WTC11 (cell line): Measurements from ENCODE around the gene JADE2. TPM values are rescaled to one million over a fixed set of nuclear protein-coding genes. Genes with fewer than 3 reads are reported as not detected.
A peak's percentile ranks its signal among the peaks of the same experiment; 100 is the strongest.

ENCODE experiments used
- ATAC-seq: fragments of 200-7000 bp; cut with Tn5 transposase; 2 replicates; pipeline ENCODE4 v1.10.0; 2021; ENCODE audit warnings: mild to moderate bottlenecking, moderate library complexity
- CTCF ChIA-PET: fragments of 300-600 bp; sonication (Branson Sonifier 250); formaldehyde crosslinking; loops from one replicate; lab custom pipeline; 2021; ENCODE audit warnings: antibody characterized with exemption; lab: Charles Lee
- POLR2A ChIA-PET: fragments of 350-600 bp; sonication (Branson Sonifier 250); formaldehyde crosslinking; loops from one replicate; lab custom pipeline; 2021; ENCODE audit warnings: antibody characterized with exemption; lab: Charles Lee
- DNase-seq: peaks from one replicate; pipeline ENCODE4 v3.0.0; 2021; ENCODE audit warnings: low spot score
- H3K27ac Mint-ChIP-seq: 2 replicates; pipeline ENCODE4 v1.8.0; 2021; ENCODE audit warnings: mixed read lengths
- H3K27me3 Mint-ChIP-seq: 2 replicates; pipeline ENCODE4 v1.8.0; 2021; ENCODE audit warnings: low read depth, mild to moderate bottlenecking, moderate library complexity, mixed read lengths
- H3K36me3 Mint-ChIP-seq: 2 replicates; pipeline ENCODE4 v1.8.0; 2021; ENCODE audit warnings: mixed read lengths
- H3K4me1 Mint-ChIP-seq: 2 replicates; pipeline ENCODE4 v1.8.0; 2022; ENCODE audit warnings: mixed read lengths
- H3K4me3 Mint-ChIP-seq: 2 replicates; pipeline ENCODE4 v1.8.0; 2021; ENCODE audit warnings: mild to moderate bottlenecking, moderate library complexity, mixed read lengths
- H3K9me3 Mint-ChIP-seq: 2 replicates; pipeline ENCODE4 v1.8.0; 2021; ENCODE audit warnings: mixed read lengths
- CBFB ChIP-seq: sonication (generic); formaldehyde crosslinking; IDR thresholded peaks from 2 replicates; pipeline ENCODE4 v1.8.1; 2022; ENCODE audit warnings: mild to moderate bottlenecking, low read depth, missing genetic modification reagents
- CTCF ChIP-seq: fragments of 200-600 bp; IDR thresholded peaks from 2 replicates; pipeline ENCODE4 v1.8.0; 2022; ENCODE audit warnings: antibody characterized with exemption
- ESRRA ChIP-seq: sonication (generic); formaldehyde crosslinking; IDR thresholded peaks from 2 replicates; pipeline ENCODE4 v1.8.1; 2022; ENCODE audit warnings: mild to moderate bottlenecking, missing genetic modification reagents, borderline replicate concordance
- FOXK1 ChIP-seq: sonication (generic); formaldehyde crosslinking; IDR thresholded peaks from 2 replicates; pipeline ENCODE4 v1.8.0; 2022; ENCODE audit warnings: mild to moderate bottlenecking, moderate library complexity, missing genetic modification reagents
- GTF2I ChIP-seq: fragments of 250-450 bp; sonication (Bioruptor Pico); conservative IDR thresholded peaks from 2 replicates; pipeline ENCODE4 v1.4.0; 2021; ENCODE audit warnings: mild to moderate bottlenecking
- IRF1 ChIP-seq: sonication (generic); formaldehyde crosslinking; IDR thresholded peaks from 2 replicates; pipeline ENCODE4 v1.8.0; 2023; ENCODE audit warnings: missing genetic modification reagents
- MLX ChIP-seq: sonication (generic); formaldehyde crosslinking; IDR thresholded peaks from 2 replicates; pipeline ENCODE4 v1.8.1; 2023; ENCODE audit warnings: mild to moderate bottlenecking, missing genetic modification reagents, moderate library complexity
- MYBL2 ChIP-seq: sonication (generic); formaldehyde crosslinking; IDR thresholded peaks from 2 replicates; pipeline ENCODE4 v1.8.1; 2023; ENCODE audit warnings: mild to moderate bottlenecking, moderate library complexity, missing genetic modification reagents
- NFYB ChIP-seq: sonication (generic); formaldehyde crosslinking; conservative IDR thresholded peaks from 2 replicates; pipeline ENCODE4 v1.8.0; 2022; ENCODE audit warnings: low read depth, missing genetic modification reagents
- NR2C2 ChIP-seq: sonication (generic); formaldehyde crosslinking; IDR thresholded peaks from 2 replicates; pipeline ENCODE4 v1.8.0; 2022; ENCODE audit warnings: mild to moderate bottlenecking, missing genetic modification reagents
- RELA ChIP-seq: sonication (generic); formaldehyde crosslinking; IDR thresholded peaks from 2 replicates; pipeline ENCODE4 v1.8.1; 2022; ENCODE audit warnings: missing genetic modification reagents, mild to moderate bottlenecking, borderline replicate concordance
- SMAD4 ChIP-seq: sonication (generic); formaldehyde crosslinking; IDR thresholded peaks from 2 replicates; pipeline ENCODE4 v1.8.0; 2022; ENCODE audit warnings: mild to moderate bottlenecking, missing genetic modification reagents
- TCF7 ChIP-seq: sonication (generic); formaldehyde crosslinking; IDR thresholded peaks from 2 replicates; pipeline ENCODE4 v1.8.0; 2022; ENCODE audit warnings: mild to moderate bottlenecking, low read depth, missing genetic modification reagents, moderate library complexity
- TP53 ChIP-seq: sonication (generic); formaldehyde crosslinking; IDR thresholded peaks from 2 replicates; pipeline ENCODE4 v1.8.1; 2023; ENCODE audit warnings: mild to moderate bottlenecking, missing genetic modification reagents
- USF2 ChIP-seq: sonication (generic); formaldehyde crosslinking; IDR thresholded peaks from 2 replicates; pipeline ENCODE4 v1.8.1; 2023; ENCODE audit warnings: mild to moderate bottlenecking, missing genetic modification reagents, moderate library complexity
- ZNF232 ChIP-seq: sonication (generic); formaldehyde crosslinking; IDR thresholded peaks from 2 replicates; pipeline ENCODE4 v1.8.0; 2022; ENCODE audit warnings: mild to moderate bottlenecking, missing genetic modification reagents
- ZNF416 ChIP-seq: fragments of 250-450 bp; sonication (Bioruptor Pico); IDR thresholded peaks from 2 replicates; pipeline ENCODE4 v1.9.0; 2021; ENCODE audit warnings: mild to moderate bottlenecking, inconsistent platforms
- ZNF671 ChIP-seq: fragments of 250-450 bp; sonication (Bioruptor Pico); IDR thresholded peaks from 2 replicates; pipeline ENCODE4 v1.8.0; 2021; ENCODE audit warnings: mild to moderate bottlenecking
- total RNA-seq: library from RNA; stranded (reverse); gene quantifications from 3 replicates; pipeline ENCODE4 v1.2.3, GENCODE V29; 2021
- TF ChIP-seq, protein P1 (sequence below): sonication (generic); formaldehyde crosslinking; IDR thresholded peaks from 2 replicates; pipeline ENCODE4 v1.8.1; 2022; ENCODE audit warnings: low read depth, missing genetic modification reagents, borderline replicate concordance
- TF ChIP-seq, protein P2 (sequence below): sonication (generic); formaldehyde crosslinking; IDR thresholded peaks from 2 replicates; pipeline ENCODE4 v1.8.1; 2022; ENCODE audit warnings: missing genetic modification reagents, borderline replicate concordance
- TF ChIP-seq, protein P3 (sequence below): sonication (generic); formaldehyde crosslinking; IDR thresholded peaks from 2 replicates; pipeline ENCODE4 v1.8.0; 2022; ENCODE audit warnings: mild to moderate bottlenecking, missing genetic modification reagents
- TF ChIP-seq, protein P4 (sequence below): sonication (generic); formaldehyde crosslinking; IDR thresholded peaks from 2 replicates; pipeline ENCODE4 v1.8.1; 2022; ENCODE audit warnings: mild to moderate bottlenecking, moderate library complexity, missing genetic modification reagents

The JADE2 gene
- total RNA-seq, 1 experiment from 2014 or later = 40.8 TPM

- TF ChIP-seq, protein P1, sequence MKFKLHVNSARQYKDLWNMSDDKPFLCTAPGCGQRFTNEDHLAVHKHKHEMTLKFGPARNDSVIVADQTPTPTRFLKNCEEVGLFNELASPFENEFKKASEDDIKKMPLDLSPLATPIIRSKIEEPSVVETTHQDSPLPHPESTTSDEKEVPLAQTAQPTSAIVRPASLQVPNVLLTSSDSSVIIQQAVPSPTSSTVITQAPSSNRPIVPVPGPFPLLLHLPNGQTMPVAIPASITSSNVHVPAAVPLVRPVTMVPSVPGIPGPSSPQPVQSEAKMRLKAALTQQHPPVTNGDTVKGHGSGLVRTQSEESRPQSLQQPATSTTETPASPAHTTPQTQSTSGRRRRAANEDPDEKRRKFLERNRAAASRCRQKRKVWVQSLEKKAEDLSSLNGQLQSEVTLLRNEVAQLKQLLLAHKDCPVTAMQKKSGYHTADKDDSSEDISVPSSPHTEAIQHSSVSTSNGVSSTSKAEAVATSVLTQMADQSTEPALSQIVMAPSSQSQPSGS (CRISPR knock-in tag) = no peak
- no peak for TF ChIP-seq FOXK1 (CRISPR knock-in tag)
These were observed 83.9 kb downstream of the JADE2 start (continued) for GRCh38 chr5:134609232-134609851.

GRCh38 chr5:134610725-134611124 is 85.3 kb downstream of the JADE2 start:
- TF ChIP-seq MYBL2 (CRISPR knock-in tag) = no peak
- TF ChIP-seq, protein P2, sequence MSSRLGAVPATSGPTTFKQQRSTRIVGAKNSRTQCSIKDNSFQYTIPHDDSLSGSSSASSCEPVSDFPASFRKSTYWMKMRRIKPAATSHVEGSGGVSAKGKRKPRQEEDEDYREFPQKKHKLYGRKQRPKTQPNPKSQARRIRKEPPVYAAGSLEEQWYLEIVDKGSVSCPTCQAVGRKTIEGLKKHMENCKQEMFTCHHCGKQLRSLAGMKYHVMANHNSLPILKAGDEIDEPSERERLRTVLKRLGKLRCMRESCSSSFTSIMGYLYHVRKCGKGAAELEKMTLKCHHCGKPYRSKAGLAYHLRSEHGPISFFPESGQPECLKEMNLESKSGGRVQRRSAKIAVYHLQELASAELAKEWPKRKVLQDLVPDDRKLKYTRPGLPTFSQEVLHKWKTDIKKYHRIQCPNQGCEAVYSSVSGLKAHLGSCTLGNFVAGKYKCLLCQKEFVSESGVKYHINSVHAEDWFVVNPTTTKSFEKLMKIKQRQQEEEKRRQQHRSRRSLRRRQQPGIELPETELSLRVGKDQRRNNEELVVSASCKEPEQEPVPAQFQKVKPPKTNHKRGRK (CRISPR knock-in tag) = no peak
- TF ChIP-seq FOXK1 (CRISPR knock-in tag) = no peak
- TF ChIP-seq IRF1 = no peak
- TF ChIP-seq CTCF = no peak
- no peak for TF ChIP-seq ZNF232 (CRISPR knock-in tag)
- ATAC-seq (no peak), DNase-seq (no peak)
- H3K27me3 Mint-ChIP-seq = no peaks in the 10 kb centered on the region
- H3K27ac Mint-ChIP-seq = no peak overlapping the region
- ChIA-PET CTCF (interaction anchor here (6.2 kb wide), 1 partner anchor 24 kb away, joined by 24 read pairs; no protein-coding TSS in a partner anchor), POLR2A (interaction anchor here (0.6 kb wide), 1 partner anchor 12 kb away, joined by 3 read pairs; no protein-coding TSS in a partner anchor)
- no peaks in the 10 kb centered on the region for H3K9me3 Mint-ChIP-seq
- H3K4me3 Mint-ChIP-seq = no peak overlapping the region
- H3K4me1 Mint-ChIP-seq = peaks cover 13% of the 10 kb centered on the region
- peaks cover 46% of the 10 kb centered on the region for H3K36me3 Mint-ChIP-seq

- DNase-seq (no peak), ATAC-seq (no peak)
- Mint-ChIP-seq H3K4me3 (no peak overlapping the region), H3K36me3 (peaks cover 42% of the 10 kb centered on the region), H3K9me3 (no peaks in the 10 kb centered on the region), H3K27ac (no peak overlapping the region; the same call in 1 of the 2 replicates), H3K27me3 (no peaks in the 10 kb centered on the region), H3K4me1 (peaks cover 13% of the 10 kb centered on the region)
- ChIA-PET CTCF (no interaction called here), POLR2A (no interaction called here)
- no peak for TF ChIP-seq ESRRA
- TF ChIP-seq ZNF416 (CRISPR knock-in tag) = no peak
- TF ChIP-seq GTF2I = no peak
- TF ChIP-seq NR2C2 (CRISPR knock-in tag) = no peak
- TF ChIP-seq TP53 (CRISPR knock-in tag) = no peak
These were observed 86.0 kb downstream of the JADE2 start for GRCh38 chr5:134611515-134611914.

DNA sequence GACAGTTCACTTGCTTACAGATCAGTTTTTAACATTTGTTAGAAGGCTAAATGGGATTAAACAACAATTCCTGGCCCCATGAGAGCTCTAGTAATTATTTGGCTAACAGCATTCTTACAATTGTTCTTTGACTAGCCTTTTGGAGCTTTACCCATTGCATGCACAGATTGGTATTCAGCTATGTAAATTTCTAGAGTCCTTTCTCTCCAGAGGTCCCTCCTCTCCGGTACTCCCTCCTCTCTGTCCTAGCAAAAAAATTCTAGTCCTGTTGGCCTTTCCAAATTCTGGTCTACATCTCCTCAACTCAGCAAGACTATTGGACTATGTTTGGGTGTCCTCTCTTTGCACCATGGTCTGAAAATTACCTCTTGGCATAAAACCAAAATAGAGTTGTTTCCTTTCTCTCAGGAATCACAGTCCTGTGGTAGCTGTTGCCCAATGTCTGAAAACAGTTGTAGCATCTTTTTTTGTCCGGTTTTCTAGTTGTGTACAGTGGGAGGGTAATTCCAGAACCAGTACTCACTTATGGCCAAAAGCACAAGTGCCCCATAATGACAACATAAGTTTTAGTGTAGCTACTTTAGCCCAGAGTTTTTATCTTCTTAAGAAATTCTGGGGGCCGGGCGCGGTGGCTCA is 89.1 kb downstream of the JADE2 start:
- ATAC-seq (no peak), DNase-seq (no peak)
- H3K27ac Mint-ChIP-seq = peak overlapping the region; percentile 54
- H3K4me3 Mint-ChIP-seq = no peak overlapping the region
- peaks cover 34% of the 10 kb centered on the region for H3K36me3 Mint-ChIP-seq
- ChIA-PET POLR2A (no interaction called here), CTCF (interaction anchor here (1.2 kb wide), 1 partner anchor 27 kb away, joined by 3 read pairs; no protein-coding TSS in a partner anchor)
- peaks cover 13% of the 10 kb centered on the region for H3K4me1 Mint-ChIP-seq
- no peaks in the 10 kb centered on the region for H3K9me3 Mint-ChIP-seq
- no peaks in the 10 kb centered on the region for H3K27me3 Mint-ChIP-seq
- TF ChIP-seq USF2 (CRISPR knock-in tag) = no peak
- no peak for TF ChIP-seq NFYB
- no peak for TF ChIP-seq RELA (CRISPR knock-in tag)
- TF ChIP-seq SMAD4 (CRISPR knock-in tag) = no peak
- no peak for TF ChIP-seq TCF7 (CRISPR knock-in tag)
- TF ChIP-seq, protein P3, sequence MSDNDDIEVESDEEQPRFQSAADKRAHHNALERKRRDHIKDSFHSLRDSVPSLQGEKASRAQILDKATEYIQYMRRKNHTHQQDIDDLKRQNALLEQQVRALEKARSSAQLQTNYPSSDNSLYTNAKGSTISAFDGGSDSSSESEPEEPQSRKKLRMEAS = no peak
- TF ChIP-seq, protein P4, sequence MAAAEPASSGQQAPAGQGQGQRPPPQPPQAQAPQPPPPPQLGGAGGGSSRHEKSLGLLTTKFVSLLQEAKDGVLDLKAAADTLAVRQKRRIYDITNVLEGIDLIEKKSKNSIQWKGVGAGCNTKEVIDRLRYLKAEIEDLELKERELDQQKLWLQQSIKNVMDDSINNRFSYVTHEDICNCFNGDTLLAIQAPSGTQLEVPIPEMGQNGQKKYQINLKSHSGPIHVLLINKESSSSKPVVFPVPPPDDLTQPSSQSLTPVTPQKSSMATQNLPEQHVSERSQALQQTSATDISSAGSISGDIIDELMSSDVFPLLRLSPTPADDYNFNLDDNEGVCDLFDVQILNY (CRISPR knock-in tag) = no peak
- TF ChIP-seq CBFB = no peak
- no peak for TF ChIP-seq MLX (CRISPR knock-in tag)
- no peak for TF ChIP-seq FOXK1 (CRISPR knock-in tag)
- no peak for TF ChIP-seq ZNF671 (CRISPR knock-in tag)
